Epithelial cell of proximal tubule (primary cell): ENCODE measurements around the gene MC1R. TPM values are rescaled to one million over a fixed set of nuclear protein-coding genes. Genes with fewer than 3 reads are reported as not detected.
"Not testable (repeated sequence)": the region's sequence is repeated elsewhere in the genome, so short reads cannot be mapped to it uniquely, and the experiment has no call there.

Experiments used
- DNase-seq: peaks from one replicate; pipeline ENCODE4 v3.0.0-alpha.2; 2011; ENCODE audit warnings: low read depth
- H3K4me3 ChIP-seq: 2 replicates; pipeline ENCODE4 v1.5.1; 2011; ENCODE audit warnings: low read depth, mild to moderate bottlenecking, low read length
- total RNA-seq: library from RNA; depleted of rRNA; stranded (reverse); fragments of >200 nt; gene quantifications from 2 replicates; pipeline ENCODE4 v1.2.3, GENCODE V29; 2015
- TF ChIP-seq, protein P1 (sequence below): conservative IDR thresholded peaks from 2 replicates; pipeline ENCODE4 v1.5.1; 2012; ENCODE audit warnings: low read depth, mild to moderate bottlenecking, low read length

MC1R gene
- total RNA-seq, 1 donor from 2014 or later, result 2.5 TPM

DNA sequence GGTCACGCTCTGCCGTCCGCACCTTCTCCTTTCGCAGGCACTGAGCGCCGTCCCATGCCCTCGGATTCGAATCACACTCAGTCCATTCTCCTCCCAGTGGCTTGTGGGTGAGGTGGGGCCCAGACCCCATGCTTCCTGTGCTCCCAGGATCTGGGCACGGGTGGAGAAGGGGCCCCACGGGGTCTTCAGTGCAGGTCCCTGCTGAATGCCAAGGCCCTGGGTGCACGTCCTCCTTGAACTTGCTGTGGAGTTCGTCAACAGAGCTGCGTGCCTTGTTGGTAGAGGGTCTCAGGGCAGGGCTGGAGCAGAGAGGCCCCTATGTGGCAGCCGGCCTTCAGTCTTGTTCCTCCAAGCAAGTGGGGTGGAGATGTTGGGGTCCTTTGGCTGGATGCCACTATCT is 7.3 kb upstream of the MC1R start:
- TF ChIP-seq, protein P1, sequence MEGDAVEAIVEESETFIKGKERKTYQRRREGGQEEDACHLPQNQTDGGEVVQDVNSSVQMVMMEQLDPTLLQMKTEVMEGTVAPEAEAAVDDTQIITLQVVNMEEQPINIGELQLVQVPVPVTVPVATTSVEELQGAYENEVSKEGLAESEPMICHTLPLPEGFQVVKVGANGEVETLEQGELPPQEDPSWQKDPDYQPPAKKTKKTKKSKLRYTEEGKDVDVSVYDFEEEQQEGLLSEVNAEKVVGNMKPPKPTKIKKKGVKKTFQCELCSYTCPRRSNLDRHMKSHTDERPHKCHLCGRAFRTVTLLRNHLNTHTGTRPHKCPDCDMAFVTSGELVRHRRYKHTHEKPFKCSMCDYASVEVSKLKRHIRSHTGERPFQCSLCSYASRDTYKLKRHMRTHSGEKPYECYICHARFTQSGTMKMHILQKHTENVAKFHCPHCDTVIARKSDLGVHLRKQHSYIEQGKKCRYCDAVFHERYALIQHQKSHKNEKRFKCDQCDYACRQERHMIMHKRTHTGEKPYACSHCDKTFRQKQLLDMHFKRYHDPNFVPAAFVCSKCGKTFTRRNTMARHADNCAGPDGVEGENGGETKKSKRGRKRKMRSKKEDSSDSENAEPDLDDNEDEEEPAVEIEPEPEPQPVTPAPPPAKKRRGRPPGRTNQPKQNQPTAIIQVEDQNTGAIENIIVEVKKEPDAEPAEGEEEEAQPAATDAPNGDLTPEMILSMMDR, result no peak
- no peak for DNase-seq

DNA sequence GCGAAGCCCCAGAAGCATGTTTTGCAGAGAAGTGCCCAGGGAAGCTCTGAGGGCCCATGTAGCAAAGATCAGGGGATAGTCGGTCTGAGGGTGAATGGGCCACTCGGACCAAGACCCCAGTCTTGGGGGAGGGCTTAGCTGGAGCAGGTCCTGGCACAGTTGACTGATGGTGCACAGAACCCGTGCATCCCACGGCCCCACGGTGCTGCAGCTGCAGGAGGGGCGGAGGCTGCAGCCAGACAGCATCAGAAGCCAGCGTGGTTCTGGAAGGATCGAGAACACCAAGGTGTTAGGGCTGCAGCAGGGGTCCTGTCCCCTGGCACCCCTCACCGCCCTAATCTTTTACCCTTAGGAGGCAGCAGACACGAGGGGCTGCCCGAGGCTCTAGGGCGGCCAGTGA is 6.5 kb upstream of the MC1R start:
- no peak for DNase-seq
- no peak overlapping the region for H3K4me3 ChIP-seq
- TF ChIP-seq, protein P1, result no peak

More for the DNA sequence above, 7.3 kb upstream of the MC1R start:
- H3K4me3 ChIP-seq, result no peak overlapping the region

DNA sequence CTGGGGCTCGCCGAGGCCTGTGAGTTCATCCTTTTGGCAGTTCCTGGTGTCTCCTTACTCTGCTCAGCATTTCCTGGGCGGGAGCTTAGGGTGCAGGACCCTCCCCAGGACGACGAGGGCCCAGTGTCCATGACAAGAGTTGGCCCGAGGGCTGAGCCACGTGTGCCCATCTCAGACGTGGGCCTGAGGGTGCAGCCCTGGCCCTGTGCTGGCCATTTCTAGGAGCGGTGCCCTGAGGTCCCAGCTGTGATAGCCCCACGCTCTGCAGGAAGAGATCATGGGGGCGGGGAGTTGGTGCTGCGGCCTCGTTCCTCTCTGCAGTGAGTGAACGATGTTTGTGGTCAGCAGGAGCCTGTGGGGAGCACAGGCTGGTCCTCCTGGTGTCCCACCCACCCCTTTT is 6.0 kb upstream of the MC1R start:
- no peak for DNase-seq
- TF ChIP-seq, protein P1, result no peak
- no peak overlapping the region for H3K4me3 ChIP-seq

DNA sequence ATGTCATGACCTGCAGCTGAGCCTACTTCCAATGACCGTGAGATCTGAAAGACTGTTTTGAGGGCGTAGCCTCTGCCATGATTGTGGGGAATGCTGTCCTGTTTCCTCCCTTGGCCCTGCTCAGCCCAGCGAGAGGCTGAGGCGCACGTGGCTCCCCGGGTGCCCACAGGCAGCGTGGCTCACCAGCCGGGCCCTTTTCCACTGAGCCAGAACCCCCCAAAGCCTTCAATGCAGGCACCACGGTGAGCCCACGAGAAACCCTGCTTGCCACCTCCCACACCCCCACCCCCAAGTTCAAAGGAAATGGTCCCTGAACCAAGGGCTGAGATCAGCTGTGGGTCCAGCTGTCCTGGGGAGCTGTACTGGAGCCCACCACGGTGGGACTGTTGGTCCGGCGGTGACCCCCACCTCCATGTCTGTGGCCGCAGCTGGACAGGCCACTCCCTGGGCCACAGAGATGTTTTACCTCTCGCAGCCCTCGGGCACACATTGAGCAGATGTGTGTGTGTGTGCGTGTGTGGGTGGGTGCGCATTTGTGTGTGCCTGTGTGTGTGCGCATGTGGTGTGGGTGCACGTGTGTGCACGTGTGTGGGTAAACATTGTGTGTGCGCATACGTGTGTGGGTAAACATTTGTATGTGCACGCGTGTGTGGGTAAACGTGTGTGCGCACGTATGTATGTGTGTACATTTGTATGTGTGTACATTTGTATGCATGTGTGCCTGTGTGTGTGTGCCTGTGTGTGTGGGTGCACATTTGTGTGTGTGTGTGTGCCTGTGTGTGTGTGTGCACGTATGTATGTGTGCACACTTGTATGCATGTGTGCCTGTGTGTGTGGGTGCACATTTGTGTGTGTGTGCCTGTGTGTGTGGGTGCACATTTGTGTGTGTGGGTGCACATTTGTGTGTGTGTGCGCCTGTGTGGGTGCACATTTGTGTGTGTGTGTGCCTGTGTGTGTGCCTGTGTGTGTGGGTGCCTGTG is 5.0 kb upstream of the MC1R start:
- TF ChIP-seq, protein P1, result no peak
- DNase-seq, result no peak
- no peak overlapping the region for H3K4me3 ChIP-seq

DNA sequence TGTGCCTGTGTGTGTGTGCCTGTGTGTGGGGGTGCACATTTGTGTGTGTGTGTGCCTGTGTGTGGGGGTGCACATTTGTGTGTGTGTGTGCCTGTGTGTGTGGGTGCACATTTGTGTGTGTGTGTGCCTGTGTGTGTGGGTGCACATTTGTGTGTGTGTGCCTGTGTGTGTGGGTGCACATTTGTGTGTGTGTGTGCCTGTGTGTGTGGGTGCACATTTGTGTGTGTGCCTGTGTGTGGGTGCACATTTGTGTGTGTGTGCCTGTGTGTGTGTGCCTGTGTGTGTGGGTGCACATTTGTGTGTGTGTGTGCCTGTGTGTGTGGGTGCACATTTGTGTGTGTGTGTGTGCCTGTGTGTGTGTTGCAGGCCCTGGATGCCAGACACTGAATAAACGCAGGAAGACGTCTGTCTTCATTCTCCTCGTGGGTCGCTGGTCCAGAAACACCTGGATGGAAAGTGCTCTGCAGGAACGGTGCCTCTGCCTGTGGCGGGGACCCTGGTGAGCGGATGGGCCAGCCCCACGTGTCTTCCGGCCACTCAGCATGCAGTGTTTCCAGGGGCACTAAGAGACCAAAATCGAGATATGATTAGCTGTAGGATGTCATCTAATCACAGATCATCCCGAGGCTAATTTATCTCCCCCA is 3.9 kb upstream of the MC1R start:
- not testable (repeated sequence) for H3K4me3 ChIP-seq, DNase-seq

DNA sequence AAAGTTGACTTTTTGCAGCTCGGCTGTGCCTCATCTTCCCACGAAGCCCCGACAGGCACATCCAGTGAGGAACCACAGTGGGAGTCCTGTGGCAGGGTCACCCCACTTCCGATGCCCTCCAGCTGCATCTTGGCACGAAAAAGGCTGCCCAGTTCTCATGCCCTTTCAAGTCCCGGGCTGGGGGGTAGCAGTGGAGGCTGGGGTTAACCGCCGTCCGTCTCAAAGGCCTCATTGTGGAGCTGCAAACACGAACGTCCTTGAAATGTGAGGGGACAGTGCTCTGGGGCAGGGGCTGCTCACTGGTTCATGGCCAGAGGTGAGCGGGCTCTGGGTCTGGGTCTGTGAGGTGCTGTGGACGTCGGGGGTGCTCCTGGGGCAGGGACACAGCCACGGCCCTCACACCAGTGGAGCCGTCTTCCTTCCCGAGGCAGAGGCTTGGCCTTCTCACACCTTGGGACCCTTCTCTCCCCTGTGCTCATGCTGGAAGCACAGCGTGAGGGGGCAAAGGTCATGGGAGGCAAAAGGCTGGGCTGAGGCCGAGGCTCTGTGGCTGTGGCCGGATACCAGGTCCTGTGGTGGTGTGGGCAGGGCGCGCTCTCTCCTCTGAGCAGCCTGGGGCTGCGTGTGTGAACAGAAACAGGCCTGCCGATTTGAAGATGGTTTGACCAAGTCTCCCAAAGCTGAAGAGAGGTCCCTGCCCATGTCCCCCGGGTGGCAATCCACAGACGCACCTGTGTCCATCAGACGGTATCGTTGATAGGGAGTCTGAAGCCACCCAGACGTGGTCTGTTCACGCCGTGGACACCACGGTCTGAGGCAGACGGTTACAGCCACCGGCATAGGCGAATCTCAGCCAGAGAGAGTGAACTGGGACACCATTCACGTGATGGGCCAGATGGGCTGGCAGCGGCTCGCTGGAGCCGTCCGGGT is 3.1 kb upstream of the MC1R start:
- no peak overlapping the region for H3K4me3 ChIP-seq
- no peak for DNase-seq
- TF ChIP-seq, protein P1, result no peak
